Stimulated activated CD4-positive, alpha-beta T cell treated with anti-CD3 and anti-CD28 coated beads, Interleukin-15, amount 100 ng/mL, for 48 hours (primary cell): Measurements from ENCODE around the gene CTDSPL2.
"Not testable (repeated sequence)": the region's sequence is repeated elsewhere in the genome, so short reads cannot be mapped to it uniquely, and the experiment has no call there.

Source experiments
- DNase-seq, 2 donors: peaks; one replicate each; pipeline ENCODE4 v3.0.0-alpha.2; 2020; ENCODE audit warnings: low read depth in 2 of 2

The CTDSPL2 gene

DNA sequence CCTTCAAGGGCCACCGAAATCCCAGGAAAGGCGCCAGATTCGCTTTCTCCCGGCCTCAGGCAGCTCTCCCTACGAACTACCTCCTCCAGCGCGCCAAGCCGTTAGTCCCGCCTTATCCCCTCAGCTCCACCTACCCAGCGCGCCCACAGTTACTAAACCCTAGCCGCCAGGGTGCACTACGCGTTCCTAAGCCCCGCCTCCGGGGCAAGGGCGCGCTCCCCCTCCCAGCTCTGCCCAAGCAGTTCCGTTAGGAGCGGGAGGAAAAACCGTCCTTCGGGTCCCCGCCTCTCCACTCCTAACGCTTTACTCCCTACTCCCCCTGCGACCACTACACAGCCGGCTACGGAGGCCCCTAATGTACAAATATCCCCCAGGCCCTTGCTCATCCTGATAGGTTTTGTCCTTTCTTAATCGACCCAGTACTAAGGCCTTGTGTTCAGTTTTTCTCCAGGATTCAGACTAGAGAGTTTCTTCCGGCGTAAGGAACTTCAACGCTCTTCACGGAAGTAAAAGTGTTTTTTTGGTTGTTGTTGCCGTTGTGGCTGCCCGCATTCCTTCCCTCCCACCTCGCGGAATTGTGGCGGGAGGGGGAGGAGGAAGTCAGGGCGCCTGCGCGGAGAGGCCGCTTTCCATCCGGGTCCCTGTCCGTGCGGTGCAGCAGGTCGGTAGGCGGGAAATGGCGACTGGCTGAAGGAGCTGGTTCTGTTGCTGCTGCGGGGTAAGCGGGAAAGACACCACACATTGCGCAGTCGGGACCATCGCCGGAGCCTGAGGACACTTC is at the start of gene CTDSPL2:
Gene CTDSPL2, plus strand, starts transcription at position 655 of the 781 bp plus-strand sequence. CDS start 31,386 bp downstream, outside the sequence.
- peak; percentile 91 to 94 for DNase-seq

DNA sequence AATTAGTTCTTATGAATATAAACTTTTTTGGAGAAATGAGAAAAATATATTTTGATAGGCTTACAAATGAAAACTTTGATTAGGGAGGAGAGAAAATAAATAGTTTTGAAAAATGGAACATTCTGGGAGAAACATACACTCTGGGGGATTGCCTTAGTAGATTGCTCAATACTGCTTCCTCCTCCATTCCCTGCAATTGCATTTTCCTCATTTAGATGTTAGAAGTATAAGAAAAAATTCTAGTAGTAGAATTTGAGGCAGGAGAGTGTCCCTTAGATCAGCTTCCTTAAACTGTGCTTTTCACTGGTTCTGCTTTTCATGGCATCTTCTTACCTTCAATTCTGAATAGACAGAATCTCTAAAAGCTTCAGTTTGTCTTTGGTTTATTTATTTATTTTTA is 46.2 kb upstream of the CTDSPL2 start:
- no peak for DNase-seq

DNA sequence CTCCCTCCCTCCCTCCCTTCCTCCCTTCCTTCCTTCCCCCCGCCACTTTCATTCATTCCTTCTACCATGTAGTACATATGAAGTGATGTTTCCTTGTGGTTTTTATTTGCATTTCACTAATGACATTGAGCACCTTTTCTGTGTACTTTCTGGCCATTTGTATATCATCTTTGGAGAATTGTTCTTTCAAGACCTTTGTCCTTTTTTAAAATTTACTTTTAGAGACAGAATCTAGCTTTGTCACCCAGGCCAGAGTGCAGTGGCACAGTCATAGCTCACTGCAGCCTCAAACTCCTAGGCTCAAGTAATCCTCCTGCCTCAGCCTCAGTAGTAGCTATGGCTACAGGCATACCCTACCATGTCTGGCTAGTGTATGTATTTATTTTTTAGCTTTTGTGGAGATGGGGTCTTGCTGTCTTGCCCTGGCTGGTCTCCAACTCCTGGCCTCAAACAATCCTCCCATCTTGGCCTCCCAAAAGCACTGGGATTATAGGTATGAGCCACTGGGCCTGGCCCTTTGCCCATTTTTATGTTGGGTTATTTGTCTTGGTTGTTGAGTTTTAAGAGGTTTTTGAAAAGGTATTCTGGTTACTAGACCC is 42.0 kb upstream of the CTDSPL2 start:
- no peak for DNase-seq

DNA sequence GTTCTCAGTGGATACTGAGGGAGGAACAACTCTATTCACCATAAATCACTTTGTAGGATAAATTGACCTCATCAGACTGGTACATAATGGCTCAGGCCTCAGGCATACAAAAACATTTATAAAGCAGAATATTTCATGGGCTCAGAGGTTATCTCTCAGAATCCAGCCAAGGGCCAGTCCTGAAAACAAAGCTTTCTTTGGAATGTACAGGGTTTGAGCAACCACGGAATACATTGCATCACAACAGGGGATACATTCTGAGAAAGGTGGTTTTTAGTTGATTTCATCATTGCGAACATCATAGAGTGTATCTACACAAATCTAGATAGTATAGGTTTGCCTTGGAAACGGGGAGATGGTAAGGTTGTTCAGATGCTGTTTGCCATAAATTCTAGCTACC is 33.4 kb upstream of the CTDSPL2 start:
- no peak for DNase-seq

DNA sequence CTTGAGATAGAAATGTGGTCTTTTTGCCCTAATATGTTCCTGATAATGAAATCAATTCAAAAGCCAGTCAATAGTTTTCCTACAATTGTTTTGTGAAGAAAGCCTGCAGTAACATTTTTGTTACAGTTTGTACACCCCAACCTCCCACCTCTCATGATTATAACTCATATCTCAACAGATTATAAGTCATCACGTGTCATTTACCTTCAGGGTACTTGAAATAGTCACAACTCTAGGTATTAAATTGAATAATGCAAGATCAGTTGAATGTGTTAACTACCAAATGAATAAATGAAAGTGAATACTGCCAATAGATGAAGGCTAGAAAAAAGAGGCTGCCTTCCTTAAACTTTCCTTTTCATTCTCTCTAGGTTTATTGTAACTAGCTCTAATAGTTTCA is 32.9 kb upstream of the CTDSPL2 start:
- DNase-seq, result no peak

DNA sequence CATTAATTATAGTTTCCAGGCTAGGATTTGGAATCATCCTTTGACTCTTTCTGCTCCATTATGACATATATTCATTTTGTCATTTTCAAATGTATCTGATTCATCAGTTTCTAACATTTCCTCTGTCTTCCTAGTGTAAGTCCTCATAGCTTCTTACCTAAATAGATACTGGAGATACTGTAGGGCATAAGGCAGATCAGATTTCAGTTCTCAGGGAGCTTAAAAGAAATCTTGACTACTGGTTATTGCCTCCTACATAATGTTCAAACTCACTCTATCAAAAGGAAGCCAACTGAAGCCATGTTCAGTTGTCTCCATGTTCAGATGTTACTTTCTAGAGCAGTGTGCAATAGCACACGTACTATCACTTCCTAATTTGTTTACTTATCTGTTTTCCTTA is 29.6 kb upstream of the CTDSPL2 start:
- DNase-seq, result no peak

DNA sequence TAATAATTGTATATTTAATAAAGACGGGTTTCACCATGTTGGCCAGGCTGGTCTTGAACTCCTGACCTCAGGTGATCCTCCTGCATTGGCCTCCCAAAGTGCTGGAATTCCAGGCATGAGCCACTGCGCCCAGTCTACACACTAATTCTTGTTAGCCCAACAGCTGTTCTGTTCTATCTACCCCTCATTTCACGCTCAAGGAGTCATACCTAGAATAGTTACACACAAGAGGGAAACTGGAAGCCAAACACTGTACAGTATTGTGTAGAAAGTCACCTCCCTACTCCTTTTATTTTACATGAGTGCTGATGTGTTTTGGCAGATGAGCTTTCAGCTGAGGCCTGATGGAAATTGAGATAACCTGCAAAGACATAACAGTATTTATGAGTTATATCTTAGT is 13.4 kb upstream of the CTDSPL2 start:
- DNase-seq, result no peak

DNA sequence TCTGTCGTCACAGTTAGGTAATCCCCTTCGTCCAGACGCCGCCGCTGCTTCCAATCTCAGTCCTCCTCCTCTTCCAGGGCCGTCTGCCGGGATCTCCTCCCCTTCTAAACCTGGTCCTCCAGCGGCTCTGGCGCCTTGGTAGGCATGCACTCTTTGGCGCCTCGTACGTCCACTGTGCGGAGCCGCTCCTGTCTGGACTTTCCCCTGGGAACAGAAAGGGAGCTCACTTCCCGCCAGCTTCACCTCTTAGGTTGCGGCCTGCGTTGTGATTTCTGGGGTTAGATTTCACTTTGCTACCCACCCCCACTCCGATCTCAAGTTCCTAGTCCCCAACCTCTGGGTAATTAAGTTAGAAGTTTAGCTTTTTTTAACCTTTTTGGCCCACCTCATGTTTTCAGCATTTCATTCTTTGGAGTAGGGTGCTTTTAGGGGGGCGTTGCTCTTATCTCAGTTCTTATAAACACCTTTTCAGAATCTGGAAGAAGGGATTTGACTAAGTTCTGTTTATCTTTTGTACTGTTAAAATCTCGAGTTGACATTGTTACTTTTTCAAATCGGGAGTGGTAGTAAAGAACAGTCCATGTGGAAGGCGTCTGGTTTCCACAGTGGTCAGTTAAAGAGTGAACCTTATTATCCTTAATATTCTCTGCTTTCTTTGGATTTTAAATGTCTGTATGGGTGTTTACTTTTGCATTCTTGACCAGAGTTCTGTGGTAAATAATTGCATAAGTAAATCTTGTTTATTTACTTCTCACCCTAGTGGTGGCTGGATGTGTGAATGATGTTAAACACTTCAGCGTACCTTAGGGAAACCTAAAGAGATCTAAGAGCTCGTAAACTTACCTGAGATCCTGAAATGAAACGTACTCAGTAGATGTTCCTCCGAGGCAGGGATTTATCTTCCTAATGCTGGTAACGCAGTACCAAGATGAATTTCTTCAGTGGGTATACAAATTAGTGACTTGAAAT is 611 bp downstream of the CTDSPL2 start:
- DNase-seq, result no peak

DNA sequence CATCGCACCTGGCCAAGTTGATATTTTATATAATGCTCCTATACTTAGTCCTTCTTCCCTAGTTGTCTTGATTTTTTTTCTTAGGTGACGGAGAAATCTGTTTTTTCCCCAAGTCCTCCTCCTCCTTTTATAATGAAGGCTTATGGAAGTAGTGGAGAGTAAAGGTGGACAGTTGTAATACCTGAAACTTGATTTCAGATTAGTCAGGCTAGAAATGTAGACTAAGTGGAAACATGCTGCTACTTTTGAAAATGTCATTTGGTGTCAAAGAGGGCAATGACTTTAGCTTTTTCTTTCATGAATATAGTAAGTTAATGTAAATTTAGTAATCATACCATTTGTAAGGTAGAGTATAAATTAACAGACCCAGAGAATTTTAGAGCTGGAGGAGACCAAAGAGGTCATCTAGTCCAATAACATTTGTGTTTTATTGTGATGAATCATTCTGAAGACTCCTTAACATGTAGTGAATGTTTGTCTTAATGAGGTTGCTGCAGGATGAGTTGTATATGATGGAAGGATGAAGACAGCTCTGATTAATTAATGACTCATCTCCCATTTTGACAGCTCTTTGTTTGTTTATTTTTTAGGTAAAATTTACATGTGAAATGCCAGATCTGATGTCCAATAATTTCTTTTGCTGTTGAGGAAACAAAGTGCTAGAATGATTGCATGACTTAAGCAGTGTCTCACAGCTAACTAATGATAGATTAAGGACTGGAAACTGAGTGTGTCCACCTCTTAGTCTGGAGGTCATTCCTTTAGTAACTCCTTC is 8.7 kb downstream of the CTDSPL2 start:
- DNase-seq, result no peak

DNA sequence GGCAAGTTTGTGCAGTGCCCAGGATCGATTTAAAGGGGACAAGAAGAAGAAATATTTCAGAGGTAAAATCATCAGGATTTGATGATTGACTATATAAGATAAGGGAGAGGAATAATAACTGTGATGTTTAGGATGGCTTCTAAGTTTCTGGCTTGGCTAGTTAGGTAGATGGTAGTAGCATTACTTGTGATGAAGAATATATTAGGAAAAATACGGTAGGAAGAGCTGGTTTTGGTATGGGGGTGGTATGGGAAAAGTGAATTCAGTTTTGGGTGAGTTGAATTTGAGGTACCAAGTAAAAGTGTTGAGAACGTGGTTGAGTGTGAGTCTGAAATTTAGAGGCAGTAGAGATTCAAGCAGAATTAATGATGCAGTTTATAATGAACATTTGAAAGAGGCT is 11.0 kb downstream of the CTDSPL2 start:
- no peak for DNase-seq

DNA sequence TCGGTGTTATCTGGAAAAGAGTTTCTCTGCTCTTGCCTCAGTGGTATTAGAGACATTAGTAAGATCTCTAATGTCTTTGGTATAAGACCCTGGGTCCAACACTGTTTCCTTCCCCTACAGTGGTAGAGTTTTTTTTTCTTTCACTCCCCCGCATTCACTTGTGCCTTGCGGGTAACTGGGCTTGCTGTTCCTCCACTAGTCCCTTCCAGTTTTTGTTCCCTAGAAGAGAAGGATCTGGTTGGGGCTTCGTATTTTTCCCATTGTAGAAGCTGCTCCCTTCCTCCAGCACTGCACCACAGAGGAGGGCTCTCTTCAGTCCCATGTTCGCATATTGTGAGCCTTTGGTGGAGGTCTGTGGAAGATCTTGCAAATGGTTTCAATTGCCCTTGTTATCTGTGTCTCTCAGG is 13.7 kb downstream of the CTDSPL2 start:
- no peak for DNase-seq

DNA sequence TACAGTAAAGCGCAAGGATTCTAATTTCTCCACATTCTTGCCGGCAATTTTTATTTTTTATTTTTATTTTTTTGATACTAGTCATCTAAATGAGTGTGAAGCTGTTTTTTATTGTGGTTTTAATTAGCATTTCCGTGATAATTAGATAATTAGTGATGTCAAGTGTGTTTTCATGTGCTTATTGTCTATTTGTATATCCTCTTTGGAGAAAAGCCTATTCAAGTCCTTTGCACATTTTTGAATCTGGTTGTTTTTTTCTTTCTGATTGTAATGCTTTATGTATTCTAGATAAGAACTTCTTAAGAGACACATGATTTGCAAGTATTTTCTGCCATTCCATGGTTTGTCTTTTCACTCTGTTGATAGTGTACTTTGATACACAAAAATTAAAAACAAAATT is 16.1 kb downstream of the CTDSPL2 start:
- no peak for DNase-seq

DNA sequence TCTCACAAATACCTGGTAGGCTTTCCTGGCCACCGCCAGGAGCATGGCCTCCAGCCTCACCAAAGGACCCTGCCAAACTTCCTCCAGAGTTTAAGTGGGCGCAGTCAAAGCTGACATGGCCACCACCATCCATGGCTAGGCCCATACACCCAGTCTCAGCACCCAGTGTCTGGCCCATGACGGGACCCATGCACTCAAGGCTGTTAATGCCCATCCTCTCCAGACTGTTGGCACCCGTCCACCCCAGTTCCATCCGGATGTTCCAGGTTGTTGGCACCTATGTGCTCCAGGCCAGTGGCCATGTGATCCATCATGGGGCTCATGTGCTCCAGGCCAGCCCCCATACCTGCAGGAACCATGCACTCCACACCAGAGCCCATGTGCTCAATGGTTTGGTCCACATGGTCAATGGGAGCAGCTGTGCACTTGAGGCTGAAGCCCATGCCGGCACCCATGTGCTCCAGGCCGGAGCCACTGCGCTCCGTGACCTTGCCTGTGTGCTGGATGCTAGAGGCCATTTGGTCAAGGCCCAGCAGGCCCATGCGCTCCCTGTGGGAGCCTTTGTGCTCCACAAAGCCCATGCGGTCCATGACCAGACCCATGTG is 20.4 kb downstream of the CTDSPL2 start:
- no peak for DNase-seq

DNA sequence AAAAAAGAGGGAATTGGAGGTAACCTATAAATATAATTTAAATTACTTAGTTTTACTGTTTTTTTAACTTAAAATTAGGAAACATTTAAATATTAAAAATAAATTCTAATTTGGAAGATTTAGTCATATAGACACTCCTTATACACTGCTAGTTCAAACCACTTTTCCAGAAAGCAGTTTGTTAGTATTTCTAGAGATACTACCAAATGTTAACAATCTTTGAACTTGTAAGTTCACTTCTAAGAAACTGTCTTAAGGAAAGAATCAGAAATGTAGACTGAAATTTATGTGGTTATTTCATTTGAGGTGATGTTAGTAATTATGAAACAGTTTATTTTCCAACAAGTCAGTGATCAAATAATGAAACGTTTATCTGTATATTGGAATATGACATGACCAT is 22.7 kb downstream of the CTDSPL2 start:
- DNase-seq, result no peak

DNA sequence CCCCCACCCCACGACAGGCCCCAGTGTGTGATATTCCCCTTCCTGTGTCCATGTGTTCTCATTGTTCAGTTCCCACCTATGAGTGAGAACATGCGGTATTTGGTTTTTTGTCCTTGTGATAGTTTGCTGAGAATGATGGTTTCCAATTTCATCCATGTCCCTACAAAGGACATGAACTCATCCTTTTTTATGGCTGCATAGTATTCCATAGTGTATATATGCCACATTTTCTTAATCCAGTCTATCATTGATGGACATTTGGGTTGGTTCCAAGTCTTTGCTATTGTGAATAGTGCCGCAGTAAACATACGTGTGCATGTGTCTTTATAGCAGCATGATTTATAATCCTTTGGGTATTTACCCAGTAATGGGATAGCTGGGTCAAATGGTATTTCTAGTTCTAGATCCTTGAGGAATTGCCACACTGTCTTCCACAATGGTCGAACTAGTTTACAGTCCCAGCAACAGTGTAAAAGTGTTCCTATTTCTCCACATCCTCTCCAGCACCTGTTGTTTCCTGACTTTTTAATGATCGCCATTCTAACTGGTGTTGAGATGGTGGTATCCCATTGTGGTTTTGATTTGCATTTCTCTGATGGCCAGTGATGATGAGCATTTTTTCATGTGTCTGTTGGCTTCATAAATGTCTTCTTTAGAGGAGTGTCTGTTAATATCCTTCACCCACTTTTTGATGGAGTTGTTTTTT is 26.3 kb downstream of the CTDSPL2 start:
- not testable (repeated sequence) for DNase-seq

DNA sequence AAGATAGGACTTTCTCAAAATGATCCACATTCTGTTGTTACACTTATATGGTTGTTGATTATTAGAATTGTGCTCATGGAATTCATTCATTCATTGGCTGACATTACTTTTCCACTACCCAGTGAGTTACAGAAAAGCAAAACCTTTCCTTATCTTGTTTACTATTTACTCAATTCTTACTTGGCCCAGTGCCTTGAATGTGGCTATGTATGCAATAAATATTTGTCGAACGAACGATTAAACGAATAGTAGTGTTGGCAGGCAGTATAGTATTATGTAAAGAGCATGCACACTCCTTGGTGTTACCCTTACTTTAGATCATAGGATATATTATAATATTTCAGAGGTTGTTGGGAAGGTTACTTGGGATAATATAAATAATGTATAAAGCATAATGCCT is 31.0 kb downstream of the CTDSPL2 start:
- no peak for DNase-seq

DNA sequence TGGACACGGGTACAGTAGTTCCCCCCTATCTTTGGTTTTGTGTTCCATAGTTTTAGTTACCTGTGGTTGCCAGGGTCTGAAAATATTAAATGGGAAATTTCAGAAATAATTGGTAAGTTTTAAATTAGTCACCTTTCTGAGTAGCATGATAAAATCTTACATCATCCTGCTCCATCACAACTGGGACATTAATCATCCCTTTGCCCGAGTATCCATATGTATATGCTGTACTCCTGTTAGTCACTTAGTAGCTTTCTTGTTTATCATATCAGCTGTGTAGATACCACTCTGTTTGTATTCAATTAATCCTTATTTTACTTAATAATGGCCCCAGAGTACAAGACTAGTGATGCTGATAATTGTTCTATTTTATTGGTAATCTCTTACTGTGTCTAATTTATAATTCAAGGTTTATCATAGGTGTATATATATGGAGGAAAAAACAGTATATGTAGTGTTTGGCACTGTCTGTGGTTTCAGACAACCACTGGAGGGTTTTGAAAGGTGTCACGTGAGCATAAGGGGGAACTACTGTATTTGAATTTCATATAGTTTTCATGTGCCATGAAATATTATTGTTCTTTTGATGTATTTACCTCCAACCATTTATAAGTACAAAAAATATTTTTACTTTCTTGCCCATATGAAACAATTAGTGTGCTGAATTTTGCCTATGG is 41.4 kb downstream of the CTDSPL2 start:
- no peak for DNase-seq

DNA sequence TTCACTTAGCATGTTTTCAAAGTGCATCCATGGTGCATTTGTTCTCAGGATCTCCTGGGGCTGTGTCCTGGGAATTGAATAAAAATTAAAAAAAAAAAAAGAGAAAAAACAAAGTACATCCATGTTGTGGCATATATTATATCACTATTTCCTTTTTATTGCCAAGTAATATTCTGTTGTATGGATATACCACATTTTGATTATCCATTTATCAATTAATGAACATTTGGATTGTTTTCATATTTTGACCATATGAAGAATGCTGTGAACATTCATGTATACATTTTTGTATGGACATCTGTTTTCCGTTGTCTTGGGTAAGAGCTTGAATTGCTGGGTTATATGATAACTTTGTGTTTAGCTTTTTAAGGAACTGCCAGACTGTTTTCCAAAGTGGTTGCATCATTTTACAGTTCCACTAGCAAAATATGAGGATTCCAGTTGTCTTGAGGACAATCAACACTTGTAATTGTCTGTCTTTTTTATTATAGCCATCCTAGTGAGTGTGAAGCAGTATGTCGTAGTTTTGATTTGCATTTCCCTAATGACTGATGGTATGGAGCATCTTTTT is 44.5 kb downstream of the CTDSPL2 start:
- no peak for DNase-seq

DNA sequence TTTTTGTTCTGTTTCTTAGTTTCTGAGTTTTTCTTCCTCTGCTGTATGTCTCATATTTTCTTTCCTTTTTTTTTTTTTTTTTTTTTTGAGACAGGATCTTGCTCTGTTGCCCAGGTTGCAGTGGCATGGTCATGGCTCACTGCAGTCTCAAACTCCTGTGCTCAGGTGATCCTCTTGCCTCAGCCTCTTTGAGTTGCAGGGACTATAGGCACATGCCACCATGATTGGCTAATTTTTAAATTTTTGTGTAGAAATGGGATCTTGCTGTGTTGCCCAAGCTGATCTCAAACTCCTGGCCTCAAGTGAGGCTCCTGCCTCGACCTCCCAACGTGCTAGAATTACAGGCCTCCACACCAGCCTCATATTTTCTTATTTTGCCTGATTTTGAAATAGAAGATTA is 51.9 kb downstream of the CTDSPL2 start:
- no peak for DNase-seq

DNA sequence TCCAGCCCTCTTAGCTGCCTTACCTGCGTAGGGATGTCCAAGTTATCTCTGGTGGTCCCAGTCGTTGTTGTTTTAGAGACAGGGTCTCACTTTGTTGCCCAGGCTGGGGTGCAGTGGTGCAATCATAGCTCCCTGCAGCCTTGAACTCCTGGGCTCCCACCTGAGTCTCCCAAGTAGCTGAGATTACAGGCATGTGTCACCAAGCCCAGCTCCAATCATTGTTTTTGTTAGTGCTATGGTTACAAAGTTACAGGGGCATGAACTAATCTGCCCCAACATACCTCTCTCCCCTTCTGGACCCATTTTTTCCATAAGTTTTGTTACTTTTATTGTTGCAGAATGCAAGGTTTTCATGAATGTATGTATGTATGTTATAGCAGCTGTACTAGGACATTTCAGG is 54.7 kb downstream of the CTDSPL2 start:
- DNase-seq, result no peak
